PC-9 (cell line): Measurements from ENCODE around the gene APOBEC3C. TPM values are rescaled to one million over a fixed set of nuclear protein-coding genes. Genes with fewer than 3 reads are reported as not detected.
"Not testable (repeated sequence)": the region's sequence is repeated elsewhere in the genome, so short reads cannot be mapped to it uniquely, and the experiment has no call there.

Experiments used
- BruUV-seq: library from RNA; stranded (reverse); fragments of 400-500 nt; replicated peaks from 2 replicates; lab custom pipeline; 2021; lab: Mats Ljungman, UMichigan
- CTCF ChIA-PET: fragments of 300-600 bp; sonication (Branson Sonifier 250); formaldehyde crosslinking; loops from one replicate; lab custom pipeline; 2022; ENCODE audit warnings: antibody characterized with exemption; lab: Charles Lee
- POLR2A ChIA-PET: fragments of 300-600 bp; sonication (Branson Sonifier 250); formaldehyde crosslinking; loops from one replicate; lab custom pipeline; 2022; ENCODE audit warnings: antibody characterized with exemption; ENCODE audit not compliant: unreplicated experiment; lab: Charles Lee
- DNase-seq, 2 experiments: peaks; one replicate each; pipeline versions ENCODE4 v3.0.0 to v3.0.0-alpha.2; 2015 to 2022; ENCODE audit warnings: mixed read lengths in 1 of 2
- H2AFZ ChIP-seq: fragments of 200-600 bp; sonication (generic); 2 replicates; pipeline ENCODE4 v1.8.1; 2017; ENCODE audit warnings: antibody characterized with exemption
- H3F3A ChIP-seq: fragments of 200-600 bp; sonication (generic); 2 replicates; pipeline ENCODE4 v1.8.1; 2017; ENCODE audit warnings: antibody characterized with exemption, mild to moderate bottlenecking, low read depth; ENCODE audit not compliant: insufficient read depth
- H3K27ac ChIP-seq: fragments of 200-600 bp; sonication (generic); 2 replicates; pipeline ENCODE4 v1.6.1; 2016; ENCODE audit warnings: mixed run types
- H3K27me3 ChIP-seq: fragments of 200-600 bp; sonication (generic); 2 replicates; pipeline ENCODE4 v1.6.1; 2016; ENCODE audit warnings: low read depth, mixed run types; ENCODE audit not compliant: insufficient read depth
- H3K36me3 ChIP-seq: fragments of 200-600 bp; sonication (generic); 2 replicates; pipeline ENCODE4 v1.6.1; 2016; ENCODE audit warnings: low read depth, mixed run types
- H3K4me1 ChIP-seq: fragments of 200-600 bp; sonication (generic); replicated peaks from 2 replicates; pipeline ENCODE4 v1.6.1; 2016; ENCODE audit warnings: mixed run types; ENCODE audit not compliant: insufficient read depth
- H3K4me2 ChIP-seq: fragments of 200-600 bp; sonication (generic); 2 replicates; pipeline ENCODE4 v1.6.1; 2017; ENCODE audit warnings: mixed run types
- H3K4me3 ChIP-seq: fragments of 200-600 bp; sonication (generic); 2 replicates; pipeline ENCODE4 v1.6.1; 2016; ENCODE audit warnings: mixed run types
- H3K79me2 ChIP-seq: fragments of 200-600 bp; sonication (generic); 2 replicates; pipeline ENCODE4 v1.6.1; 2017; ENCODE audit warnings: low read depth, mixed run types
- H3K9me2 ChIP-seq: fragments of 200-600 bp; sonication (generic); 2 replicates; pipeline ENCODE4 v1.8.1; 2017; ENCODE audit warnings: mild to moderate bottlenecking; ENCODE audit not compliant: insufficient read depth
- H3K9me3 ChIP-seq: fragments of 200-600 bp; sonication (generic); 2 replicates; pipeline ENCODE4 v1.8.1; 2016; ENCODE audit warnings: low read depth; ENCODE audit not compliant: insufficient read depth
- H4K20me1 ChIP-seq: fragments of 200-600 bp; sonication (generic); 2 replicates; pipeline ENCODE4 v1.8.1; 2017; ENCODE audit not compliant: insufficient read depth
- EZH2 ChIP-seq: fragments of 200-600 bp; sonication (generic); IDR thresholded peaks from 2 replicates; pipeline ENCODE4 v1.8.0; 2017; ENCODE audit warnings: antibody characterized with exemption, low read depth
- intact Hi-C: fragments of 100-400 bp; cut with micrococcal nuclease; formaldehyde crosslinking; loops from one replicate; pipeline ENCODE4 v1.10.0; 2022; ENCODE audit not compliant: unreplicated experiment
- total RNA-seq: library from RNA; stranded (reverse); gene quantifications from 2 replicates; pipeline ENCODE4 v1.2.3, GENCODE V29; 2021
- TF ChIP-seq, protein P1 (sequence below): fragments of 200-600 bp; sonication (generic); conservative IDR thresholded peaks from 2 replicates; pipeline ENCODE4 v1.6.1; 2017; ENCODE audit warnings: mixed run types, antibody characterized with exemption, mild to moderate bottlenecking, moderate library complexity

Gene APOBEC3C
- total RNA-seq, 1 experiment from 2014 or later: 64.6 TPM

GRCh38 chr22:39063904-39064303 is 49.8 kb downstream of the APOBEC3C start:
- H3K4me1 ChIP-seq: peaks cover 68% of the 10 kb centered on the region
- intact Hi-C loops, POLR2A ChIA-PET, H4K20me1 ChIP-seq, H3K4me2 ChIP-seq, DNase-seq, H2AFZ ChIP-seq, H3K79me2 ChIP-seq, H3K9me3 ChIP-seq, H3K27me3 ChIP-seq, H3K36me3 ChIP-seq, H3K4me3 ChIP-seq, H3K9me2 ChIP-seq, BruUV-seq: not testable (repeated sequence)
- peak overlapping the region; percentile 99 for H3K27ac ChIP-seq
- H3F3A ChIP-seq: peaks cover 51% of the 10 kb centered on the region
- CTCF ChIA-PET: interaction anchor here (0.6 kb wide), 1 partner anchor 15 kb away, joined by 3 read pairs; no protein-coding TSS in a partner anchor

DNA sequence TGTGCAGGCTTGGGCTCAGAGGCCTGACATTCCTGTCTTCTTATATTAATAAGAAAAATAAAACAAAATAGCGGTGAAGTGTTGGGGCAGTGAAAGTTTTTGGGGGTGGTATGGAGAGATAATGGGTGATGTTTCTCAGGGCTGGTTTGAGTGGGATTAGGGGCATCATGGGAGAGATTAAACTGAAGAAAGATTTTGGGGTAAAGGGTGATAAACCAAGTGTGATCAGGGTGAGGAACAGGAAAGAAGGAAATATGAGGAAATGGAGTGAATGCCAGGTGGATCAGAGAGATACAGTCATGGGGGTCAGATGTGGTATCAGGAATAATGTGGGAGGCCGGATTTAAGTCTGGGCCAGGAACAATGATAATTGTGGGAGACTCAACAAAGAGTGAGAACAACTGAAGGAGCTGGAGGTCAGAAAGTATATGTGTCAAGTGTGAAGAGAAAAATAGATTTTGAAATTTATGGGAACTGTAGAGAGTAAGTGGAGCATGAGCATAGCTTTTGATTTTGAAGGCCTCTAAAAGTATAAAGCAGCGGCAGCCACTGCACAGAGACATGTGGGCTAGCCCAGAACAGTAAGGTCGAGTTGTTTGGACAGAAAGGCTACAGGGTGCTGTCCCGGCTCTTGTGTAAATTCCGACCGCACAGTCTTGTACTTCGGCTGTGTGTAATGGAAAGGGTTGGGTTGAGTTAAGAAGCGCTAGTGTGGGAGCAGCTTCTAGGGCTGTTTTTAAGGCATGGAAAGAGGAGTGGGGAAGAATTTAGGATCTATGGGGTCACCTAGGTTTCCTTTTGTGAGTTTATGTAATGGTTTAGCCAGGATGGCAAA is 52.6 kb downstream of the APOBEC3C start:
- Histone ChIP-seq H3K4me3 (peak overlapping the region; percentile 29; the same call in 1 of the 2 replicates), H3K27ac (peak overlapping the region; percentile 99), H3K4me2 (peak overlapping the region; percentile 89), H3K4me1 (peaks cover 88% of the 10 kb centered on the region), H3F3A (peaks cover 70% of the 10 kb centered on the region)
- intact Hi-C loops: loop anchor here (2.0 to 5.0 kb wide), 3 partner anchors 14 to 46 kb away; no protein-coding TSS in a partner anchor
- H3K27me3 ChIP-seq, BruUV-seq, H3K79me2 ChIP-seq, H3K9me3 ChIP-seq, H4K20me1 ChIP-seq, H3K36me3 ChIP-seq, POLR2A ChIA-PET, H2AFZ ChIP-seq, H3K9me2 ChIP-seq: not testable (repeated sequence)
- peak in 1 of 2 experiments; percentile 93 for DNase-seq
- CTCF ChIA-PET: interaction anchor here (0.7 kb wide), 1 partner anchor 48 kb away, joined by 6 read pairs; no protein-coding TSS in a partner anchor
- TF ChIP-seq, protein P1, sequence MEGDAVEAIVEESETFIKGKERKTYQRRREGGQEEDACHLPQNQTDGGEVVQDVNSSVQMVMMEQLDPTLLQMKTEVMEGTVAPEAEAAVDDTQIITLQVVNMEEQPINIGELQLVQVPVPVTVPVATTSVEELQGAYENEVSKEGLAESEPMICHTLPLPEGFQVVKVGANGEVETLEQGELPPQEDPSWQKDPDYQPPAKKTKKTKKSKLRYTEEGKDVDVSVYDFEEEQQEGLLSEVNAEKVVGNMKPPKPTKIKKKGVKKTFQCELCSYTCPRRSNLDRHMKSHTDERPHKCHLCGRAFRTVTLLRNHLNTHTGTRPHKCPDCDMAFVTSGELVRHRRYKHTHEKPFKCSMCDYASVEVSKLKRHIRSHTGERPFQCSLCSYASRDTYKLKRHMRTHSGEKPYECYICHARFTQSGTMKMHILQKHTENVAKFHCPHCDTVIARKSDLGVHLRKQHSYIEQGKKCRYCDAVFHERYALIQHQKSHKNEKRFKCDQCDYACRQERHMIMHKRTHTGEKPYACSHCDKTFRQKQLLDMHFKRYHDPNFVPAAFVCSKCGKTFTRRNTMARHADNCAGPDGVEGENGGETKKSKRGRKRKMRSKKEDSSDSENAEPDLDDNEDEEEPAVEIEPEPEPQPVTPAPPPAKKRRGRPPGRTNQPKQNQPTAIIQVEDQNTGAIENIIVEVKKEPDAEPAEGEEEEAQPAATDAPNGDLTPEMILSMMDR: 0 out of 2 replicates have a peak, but pooled peaks have one; percentile 18

GRCh38 chr22:39068033-39068785 is 54.2 kb downstream of the APOBEC3C start:
- H4K20me1 ChIP-seq: no peaks in the 10 kb centered on the region
- POLR2A ChIA-PET: interaction anchor here (0.6 to 0.7 kb wide), 7 partner anchors 15 to 331 kb away, joined by 4 to 40 read pairs (median 6); partner anchors contain the start of gene TAB1
- CTCF ChIA-PET: interaction anchor here (1.5 kb wide), 1 partner anchor 299 kb away, joined by 3 read pairs; no protein-coding TSS in a partner anchor
- intact Hi-C loops: loop anchor here (5.0 kb wide), 1 partner anchor 44 kb away; no protein-coding TSS in a partner anchor
- TF ChIP-seq EZH2: no peak
- TF ChIP-seq, protein P1: peak; percentile 65
- no peaks in the 10 kb centered on the region for H3K36me3 ChIP-seq
- H3K79me2 ChIP-seq: 0 out of 2 replicates have a peak, but pooled peaks cover 5% of the 10 kb centered on the region
- H3K27me3 ChIP-seq: no peaks in the 10 kb centered on the region
- no peaks in the 10 kb centered on the region for H3K9me2 ChIP-seq
- no peak overlapping the region for H2AFZ ChIP-seq
- no TSS peak for BruUV-seq
- no peaks in the 10 kb centered on the region for H3K9me3 ChIP-seq
- peaks cover 84% of the 10 kb centered on the region for H3K4me1 ChIP-seq
- H3K27ac ChIP-seq: peak overlapping the region; percentile 99
- H3K4me2 ChIP-seq: peak overlapping the region; percentile 89
- H3K4me3 ChIP-seq: peak overlapping the region; percentile 29; the same call in 1 of the 2 replicates
- DNase-seq: peak; percentile 55 to 97
- peaks cover 70% of the 10 kb centered on the region for H3F3A ChIP-seq

Other genes starting within 250 kb of the APOBEC3C start
- gene DNAL4, start 220.1 kb upstream of the APOBEC3C start, total RNA-seq: 50.3 and 53.0 TPM in 2 replicates
- gene NPTXR, start 170.2 kb upstream of the APOBEC3C start, total RNA-seq: 14.7 and 23.8 TPM in 2 replicates
- gene CBX6, start 142.0 kb upstream of the APOBEC3C start, total RNA-seq: 131 and 136 TPM in 2 replicates
- not detected in 2 replicates for gene APOBEC3A, start 56.6 kb upstream of the APOBEC3C start, total RNA-seq
- 66.5 and 83.6 TPM in 2 replicates for gene APOBEC3B, start 31.9 kb upstream of the APOBEC3C start, total RNA-seq
- 23.7 and 33.6 TPM in 2 replicates for gene APOBEC3D, start 6.9 kb downstream of the APOBEC3C start, total RNA-seq
- 28.3 and 29.6 TPM in 2 replicates for gene APOBEC3F, start 26.6 kb downstream of the APOBEC3C start, total RNA-seq
- 9.5 and 14.0 TPM in 2 replicates for gene APOBEC3G, start 63.0 kb downstream of the APOBEC3C start, total RNA-seq
- gene APOBEC3H, start 83.0 kb downstream of the APOBEC3C start, total RNA-seq: 1.5 and 2.5 TPM in 2 replicates
- gene CBX7, start 138.4 kb downstream of the APOBEC3C start, total RNA-seq: 28.2 and 29.1 TPM in 2 replicates
- gene PDGFB, start 230.7 kb downstream of the APOBEC3C start, total RNA-seq: 35.5 and 39.7 TPM in 2 replicates